Loucy (cell line): ENCODE measurements around the gene UQCC5.

Source experiments
- H2AFZ ChIP-seq: fragments of 200-600 bp; sonication (generic); 2 replicates; pipeline ENCODE4 v1.6.0; 2016; ENCODE audit warnings: antibody characterized with exemption, mild to moderate bottlenecking, low read length, moderate library complexity
- H3F3A ChIP-seq: fragments of 200-600 bp; 2 replicates; pipeline ENCODE4 v1.6.0; 2016; ENCODE audit warnings: antibody characterized with exemption, low read depth, mild to moderate bottlenecking
- H3K27me3 ChIP-seq: fragments of 200-600 bp; sonication (generic); 2 replicates; pipeline ENCODE4 v1.6.1; 2014; ENCODE audit warnings: low read length, mild to moderate bottlenecking; ENCODE audit not compliant: insufficient read depth, poor library complexity, severe bottlenecking
- H3K36me3 ChIP-seq: fragments of 200-600 bp; sonication (generic); 2 replicates; pipeline ENCODE4 v1.6.1; 2016; ENCODE audit warnings: low read length; ENCODE audit not compliant: insufficient read depth
- H3K4me1 ChIP-seq: fragments of 200-600 bp; sonication (generic); 2 replicates; pipeline ENCODE4 v1.5.1; 2014; ENCODE audit warnings: low read length, mild to moderate bottlenecking; ENCODE audit not compliant: insufficient read depth, poor library complexity, severe bottlenecking
- H3K4me2 ChIP-seq: fragments of 200-600 bp; sonication (generic); 2 replicates; pipeline ENCODE4 v1.6.0; 2014; ENCODE audit warnings: antibody characterized with exemption, low read length, low read depth, mild to moderate bottlenecking; ENCODE audit not compliant: poor library complexity, severe bottlenecking
- H3K4me3 ChIP-seq: fragments of 200-600 bp; sonication (generic); 2 replicates; pipeline ENCODE4 v1.5.1; 2014; ENCODE audit warnings: low read length, mild to moderate bottlenecking, mixed read lengths; ENCODE audit not compliant: poor library complexity, severe bottlenecking
- H3K79me2 ChIP-seq: fragments of 200-600 bp; sonication (generic); 2 replicates; pipeline ENCODE4 v1.6.1; 2014; ENCODE audit warnings: low read length; ENCODE audit not compliant: insufficient read depth
- H3K9ac ChIP-seq: fragments of 200-600 bp; sonication (generic); 2 replicates; pipeline ENCODE4 v1.6.0; 2014; ENCODE audit warnings: mild to moderate bottlenecking, low read depth, low read length, moderate library complexity; ENCODE audit not compliant: poor library complexity, severe bottlenecking
- H3K9me2 ChIP-seq: fragments of 200-600 bp; sonication (generic); replicated peaks from 2 replicates; pipeline ENCODE4 v1.6.1; 2016; ENCODE audit warnings: low read depth, low read length, mixed read lengths
- H3K9me3 ChIP-seq: fragments of 200-600 bp; sonication (generic); 2 replicates; pipeline ENCODE4 v1.6.1; 2014; ENCODE audit warnings: mild to moderate bottlenecking, antibody characterized with exemption, low read length, low read depth; ENCODE audit not compliant: insufficient read depth
- H4K20me1 ChIP-seq: fragments of 200-600 bp; sonication (generic); 2 replicates; pipeline ENCODE4 v1.6.0; 2014; ENCODE audit warnings: antibody characterized with exemption, low read length, mild to moderate bottlenecking; ENCODE audit not compliant: insufficient read depth, poor library complexity, severe bottlenecking
- CTCF ChIP-seq: fragments of 200-600 bp; sonication (generic); conservative IDR thresholded peaks from 2 replicates; pipeline ENCODE4 v1.5.1; 2014; ENCODE audit warnings: mild to moderate bottlenecking, antibody characterized with exemption, low read length
- EZH2phosphoT487 ChIP-seq: fragments of 200-600 bp; IDR thresholded peaks from 2 replicates; pipeline ENCODE4 v1.6.1; 2018; ENCODE audit warnings: antibody characterized with exemption, mild to moderate bottlenecking, moderate library complexity, borderline replicate concordance

UQCC5 gene

GRCh38 chr3:52530918-52531826 is 5.2 kb upstream of the UQCC5 start:
- H3F3A ChIP-seq: no peaks in the 10 kb centered on the region
- no peaks in the 10 kb centered on the region for H3K27me3 ChIP-seq
- no peaks in the 10 kb centered on the region for H4K20me1 ChIP-seq
- H3K79me2 ChIP-seq: no peaks in the 10 kb centered on the region
- no peaks in the 10 kb centered on the region for H3K36me3 ChIP-seq
- no peak overlapping the region for H2AFZ ChIP-seq
- no peak for TF ChIP-seq CTCF
- TF ChIP-seq EZH2phosphoT487: no peak
- peaks cover 5% of the 10 kb centered on the region for H3K4me1 ChIP-seq
- H3K4me2 ChIP-seq: no peak overlapping the region
- H3K9me2 ChIP-seq: no peaks in the 10 kb centered on the region
- H3K9ac ChIP-seq: no peak overlapping the region
- no peak overlapping the region for H3K4me3 ChIP-seq
- no peaks in the 10 kb centered on the region for H3K9me3 ChIP-seq

DNA sequence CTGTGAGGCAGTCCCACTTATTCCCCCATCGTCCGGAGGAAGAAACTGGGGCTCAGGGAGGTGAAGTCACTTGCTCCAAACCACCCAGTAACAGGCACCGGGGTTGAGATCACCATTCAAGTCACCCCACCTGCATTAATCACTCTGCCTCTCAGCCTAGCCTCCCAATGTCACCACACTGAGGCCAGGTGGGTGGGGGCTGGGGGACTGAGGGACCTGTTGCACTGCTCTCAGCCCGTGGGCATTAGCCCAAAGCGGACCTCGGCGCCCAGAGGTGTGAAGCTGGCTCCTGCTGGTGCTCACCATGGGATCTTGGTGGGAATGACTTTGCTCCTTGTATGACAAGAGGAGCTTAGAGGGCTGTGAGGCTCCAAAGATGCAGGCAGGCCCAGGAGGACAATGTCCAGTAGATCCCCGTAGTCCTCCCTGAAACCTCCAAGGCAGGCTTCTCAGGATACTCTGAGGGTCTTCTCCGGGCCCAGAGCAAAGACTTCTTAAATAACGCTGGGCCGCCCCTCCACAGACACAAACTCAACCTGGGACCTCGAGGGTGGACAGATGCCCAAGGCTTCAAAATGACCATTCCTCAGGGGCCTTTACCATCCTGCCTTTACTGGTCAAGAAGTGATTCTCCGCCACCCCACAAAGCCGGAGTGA is 4.4 kb upstream of the UQCC5 start:
- Histone ChIP-seq H3K9me3 (no peaks in the 10 kb centered on the region), H3K4me3 (no peak overlapping the region), H3K27me3 (no peaks in the 10 kb centered on the region), H3K36me3 (no peaks in the 10 kb centered on the region), H3K9me2 (no peaks in the 10 kb centered on the region), H3K4me1 (peaks cover 6% of the 10 kb centered on the region), H3K9ac (no peak overlapping the region), H4K20me1 (peaks cover under 1% of the 10 kb centered on the region), H2AFZ (no peak overlapping the region), H3F3A (no peaks in the 10 kb centered on the region), H3K79me2 (peaks cover 3% of the 10 kb centered on the region), H3K4me2 (peak overlapping the region; percentile 36)
- TF ChIP-seq EZH2phosphoT487: no peak
- no peak for TF ChIP-seq CTCF

DNA sequence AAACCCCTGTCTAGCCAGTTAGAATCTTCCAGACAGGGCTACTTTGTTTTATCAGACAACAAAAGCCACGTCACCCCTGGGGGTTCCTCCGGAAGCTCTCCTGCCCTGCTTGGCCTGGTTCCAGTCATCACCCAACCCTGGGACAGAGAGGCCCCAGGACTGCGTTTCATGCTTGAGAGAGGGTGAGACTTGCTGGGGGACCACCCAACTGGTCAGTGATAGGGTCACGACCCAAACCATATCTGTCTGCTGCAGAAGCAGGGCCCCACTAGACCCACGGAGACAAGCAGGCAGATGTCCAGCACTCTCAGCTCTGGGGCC is 3.9 kb upstream of the UQCC5 start:
- Histone ChIP-seq H3K36me3 (no peaks in the 10 kb centered on the region), H3K4me2 (peak overlapping the region; percentile 36), H3K79me2 (peaks cover 8% of the 10 kb centered on the region), H3K4me1 (peaks cover 10% of the 10 kb centered on the region), H3K27me3 (no peaks in the 10 kb centered on the region), H3F3A (no peaks in the 10 kb centered on the region), H3K9ac (peak overlapping the region; percentile 36), H2AFZ (no peak overlapping the region), H4K20me1 (peaks cover 6% of the 10 kb centered on the region), H3K9me3 (no peaks in the 10 kb centered on the region), H3K4me3 (peak overlapping the region; percentile 59), H3K9me2 (no peaks in the 10 kb centered on the region)
- TF ChIP-seq CTCF (no peak), EZH2phosphoT487 (no peak)
